Esophagus squamous epithelium (tissue), 4 donors: ENCODE results near the gene ELAVL2.

Source experiments
- POLR2A ChIP-seq, 4 donors: fragments of 450-650 bp; IDR thresholded peaks; one replicate each; pipeline ENCODE4 v1.6.1; 2017; ENCODE audit warnings: antibody characterized with exemption in 4 of 4, mild to moderate bottlenecking in 4 of 4, moderate library complexity in 3 of 4
- TF ChIP-seq, protein P1 (sequence below), 6 experiments: fragments of 450-650 bp in 4 of 6; fragments of 200-600 bp in 2 of 6; sonication (generic) in 2 of 6; IDR thresholded peaks; one replicate each; pipeline ENCODE4 v1.5.1; 2016 to 2019; ENCODE audit warnings: antibody characterized with exemption in 6 of 6, mild to moderate bottlenecking in 4 of 6, moderate library complexity in 4 of 6

GRCh38 chr9:23674016-23674585 is 151.9 kb downstream of the ELAVL2 start:
- TF ChIP-seq, protein P1, sequence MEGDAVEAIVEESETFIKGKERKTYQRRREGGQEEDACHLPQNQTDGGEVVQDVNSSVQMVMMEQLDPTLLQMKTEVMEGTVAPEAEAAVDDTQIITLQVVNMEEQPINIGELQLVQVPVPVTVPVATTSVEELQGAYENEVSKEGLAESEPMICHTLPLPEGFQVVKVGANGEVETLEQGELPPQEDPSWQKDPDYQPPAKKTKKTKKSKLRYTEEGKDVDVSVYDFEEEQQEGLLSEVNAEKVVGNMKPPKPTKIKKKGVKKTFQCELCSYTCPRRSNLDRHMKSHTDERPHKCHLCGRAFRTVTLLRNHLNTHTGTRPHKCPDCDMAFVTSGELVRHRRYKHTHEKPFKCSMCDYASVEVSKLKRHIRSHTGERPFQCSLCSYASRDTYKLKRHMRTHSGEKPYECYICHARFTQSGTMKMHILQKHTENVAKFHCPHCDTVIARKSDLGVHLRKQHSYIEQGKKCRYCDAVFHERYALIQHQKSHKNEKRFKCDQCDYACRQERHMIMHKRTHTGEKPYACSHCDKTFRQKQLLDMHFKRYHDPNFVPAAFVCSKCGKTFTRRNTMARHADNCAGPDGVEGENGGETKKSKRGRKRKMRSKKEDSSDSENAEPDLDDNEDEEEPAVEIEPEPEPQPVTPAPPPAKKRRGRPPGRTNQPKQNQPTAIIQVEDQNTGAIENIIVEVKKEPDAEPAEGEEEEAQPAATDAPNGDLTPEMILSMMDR (IDR thresholded peaks at IDR 0.05) = no peak
- no peak for TF ChIP-seq POLR2A (IDR thresholded peaks at IDR 0.05)
